GM10266 (cell line): ENCODE data around the gene PDE4D.

Experiments used
- DNase-seq: peaks from one replicate; pipeline ENCODE4 v3.0.0; 2012; ENCODE audit errors: extremely low spot score
- TF ChIP-seq, protein P1 (sequence below): IDR thresholded peaks from 2 replicates; pipeline ENCODE4 v1.5.1; 2012; ENCODE audit warnings: mild to moderate bottlenecking, low read depth; ENCODE audit not compliant: control insufficient read depth, insufficient read depth; ENCODE audit errors: missing control alignments

The PDE4D gene

DNA sequence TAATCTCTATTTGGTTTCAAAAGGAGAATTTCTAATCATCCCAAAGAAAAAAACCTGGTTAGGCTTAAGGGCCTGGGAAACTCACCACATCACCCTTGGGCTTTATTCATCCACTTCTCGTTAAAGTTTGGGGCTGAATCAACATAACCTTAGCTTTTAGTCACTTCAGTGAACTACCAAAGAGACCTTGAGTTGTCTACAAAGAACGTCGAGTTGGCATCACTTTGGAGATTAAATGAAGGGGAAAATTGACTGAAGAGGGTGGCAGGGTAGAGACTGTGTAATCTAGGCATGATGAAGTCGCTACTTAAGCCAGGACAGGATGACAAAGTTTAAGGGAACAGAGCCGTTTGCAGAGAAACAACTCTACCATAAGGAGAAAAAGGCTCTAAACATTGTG lies 969.2 kb downstream of the PDE4D start:
- no peak for DNase-seq
- TF ChIP-seq, protein P1, sequence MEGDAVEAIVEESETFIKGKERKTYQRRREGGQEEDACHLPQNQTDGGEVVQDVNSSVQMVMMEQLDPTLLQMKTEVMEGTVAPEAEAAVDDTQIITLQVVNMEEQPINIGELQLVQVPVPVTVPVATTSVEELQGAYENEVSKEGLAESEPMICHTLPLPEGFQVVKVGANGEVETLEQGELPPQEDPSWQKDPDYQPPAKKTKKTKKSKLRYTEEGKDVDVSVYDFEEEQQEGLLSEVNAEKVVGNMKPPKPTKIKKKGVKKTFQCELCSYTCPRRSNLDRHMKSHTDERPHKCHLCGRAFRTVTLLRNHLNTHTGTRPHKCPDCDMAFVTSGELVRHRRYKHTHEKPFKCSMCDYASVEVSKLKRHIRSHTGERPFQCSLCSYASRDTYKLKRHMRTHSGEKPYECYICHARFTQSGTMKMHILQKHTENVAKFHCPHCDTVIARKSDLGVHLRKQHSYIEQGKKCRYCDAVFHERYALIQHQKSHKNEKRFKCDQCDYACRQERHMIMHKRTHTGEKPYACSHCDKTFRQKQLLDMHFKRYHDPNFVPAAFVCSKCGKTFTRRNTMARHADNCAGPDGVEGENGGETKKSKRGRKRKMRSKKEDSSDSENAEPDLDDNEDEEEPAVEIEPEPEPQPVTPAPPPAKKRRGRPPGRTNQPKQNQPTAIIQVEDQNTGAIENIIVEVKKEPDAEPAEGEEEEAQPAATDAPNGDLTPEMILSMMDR: no peak

DNA sequence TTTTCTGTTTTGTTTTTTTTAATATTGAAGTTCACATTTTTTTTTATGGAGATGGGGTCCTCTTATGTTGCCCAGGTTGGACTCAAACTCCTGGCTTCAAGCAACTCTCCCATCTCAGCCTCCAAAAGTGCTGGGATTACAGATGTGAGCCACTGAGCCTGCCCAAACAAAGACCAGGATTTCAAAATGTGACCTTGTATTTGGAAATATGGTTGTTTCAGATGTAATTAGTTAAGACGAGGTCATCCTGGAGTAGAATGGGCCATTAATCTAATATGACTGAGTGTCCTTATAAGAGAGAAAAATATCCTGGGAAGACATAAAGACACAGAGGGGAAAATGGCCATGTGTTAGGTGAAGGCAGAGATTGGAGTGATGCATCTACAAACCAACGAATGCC lies 970.2 kb downstream of the PDE4D start:
- no peak for DNase-seq
- TF ChIP-seq, protein P1: no peak

GRCh38 chr5:58922461-58923171 lies 970.9 kb downstream of the PDE4D start:
- no peak for DNase-seq
- TF ChIP-seq, protein P1: no peak

GRCh38 chr5:58921159-58921558 lies 972.4 kb downstream of the PDE4D start:
- DNase-seq: no peak
- TF ChIP-seq, protein P1: no peak

DNA sequence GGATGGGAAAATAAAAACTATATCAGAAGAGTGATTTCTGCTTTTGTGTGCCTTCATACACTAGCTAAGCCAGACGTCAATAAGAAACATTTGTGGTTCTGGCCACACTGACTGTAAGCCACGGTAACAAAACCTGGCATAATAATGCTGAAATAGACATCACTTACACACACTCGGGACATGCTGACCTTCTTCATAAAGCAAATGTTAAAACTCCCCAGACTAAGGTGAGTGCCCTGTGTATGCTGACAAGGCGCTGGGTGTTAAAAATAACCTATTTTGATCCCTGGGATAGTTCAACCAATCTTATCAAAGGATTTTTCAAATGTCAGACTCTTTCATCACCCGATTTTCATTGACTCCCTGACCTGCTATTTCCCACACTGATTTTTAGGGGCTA lies 973.7 kb downstream of the PDE4D start:
- TF ChIP-seq, protein P1: no peak

More for the DNA sequence above, 973.7 kb downstream of the PDE4D start:
- DNase-seq: no peak
